ENCODE measurements around the gene KCTD7. TPM values are rescaled to one million over a fixed set of nuclear protein-coding genes. Genes with fewer than 3 reads are reported as not detected.
"Not testable (repeated sequence)": the region's sequence is repeated elsewhere in the genome, so short reads cannot be mapped to it uniquely, and the experiment has no call there.

KCTD7 gene
- total and polyA plus RNA-seq, 2 donors (not counting 1 experiment from before 2014, with no cell fraction given): 15.2 to 17.4 TPM

DNA sequence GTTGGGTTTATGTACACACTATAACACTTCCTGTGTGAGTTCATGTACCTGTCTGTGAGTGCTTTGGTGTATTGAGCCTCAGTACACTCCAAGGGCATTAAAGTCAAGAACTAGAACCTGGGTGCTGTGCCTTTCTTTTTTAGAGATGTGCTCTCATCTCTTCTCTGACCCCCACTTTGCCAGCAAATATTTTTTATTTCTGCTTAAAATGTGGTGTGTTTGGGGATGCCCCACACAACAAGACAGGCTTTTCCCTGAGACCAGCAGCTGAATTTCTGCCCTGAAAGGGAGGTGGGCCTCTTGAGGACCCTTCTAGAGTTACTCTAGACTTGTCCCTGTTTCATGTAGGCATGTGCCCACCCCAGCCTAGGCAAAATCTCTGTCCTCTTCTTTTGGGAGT, 14.3 kb downstream of the KCTD7 start:
- peaks cover 27% of the 10 kb centered on the region for H3K36me3 ChIP-seq (ENCODE audit: control insufficient read depth, insufficient read depth, low read length)
- TF ChIP-seq, protein P1, sequence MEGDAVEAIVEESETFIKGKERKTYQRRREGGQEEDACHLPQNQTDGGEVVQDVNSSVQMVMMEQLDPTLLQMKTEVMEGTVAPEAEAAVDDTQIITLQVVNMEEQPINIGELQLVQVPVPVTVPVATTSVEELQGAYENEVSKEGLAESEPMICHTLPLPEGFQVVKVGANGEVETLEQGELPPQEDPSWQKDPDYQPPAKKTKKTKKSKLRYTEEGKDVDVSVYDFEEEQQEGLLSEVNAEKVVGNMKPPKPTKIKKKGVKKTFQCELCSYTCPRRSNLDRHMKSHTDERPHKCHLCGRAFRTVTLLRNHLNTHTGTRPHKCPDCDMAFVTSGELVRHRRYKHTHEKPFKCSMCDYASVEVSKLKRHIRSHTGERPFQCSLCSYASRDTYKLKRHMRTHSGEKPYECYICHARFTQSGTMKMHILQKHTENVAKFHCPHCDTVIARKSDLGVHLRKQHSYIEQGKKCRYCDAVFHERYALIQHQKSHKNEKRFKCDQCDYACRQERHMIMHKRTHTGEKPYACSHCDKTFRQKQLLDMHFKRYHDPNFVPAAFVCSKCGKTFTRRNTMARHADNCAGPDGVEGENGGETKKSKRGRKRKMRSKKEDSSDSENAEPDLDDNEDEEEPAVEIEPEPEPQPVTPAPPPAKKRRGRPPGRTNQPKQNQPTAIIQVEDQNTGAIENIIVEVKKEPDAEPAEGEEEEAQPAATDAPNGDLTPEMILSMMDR (conservative IDR thresholded peaks at IDR 0.05 in 1 of 2, IDR thresholded peaks at IDR 0.05 in 1 of 2; ENCODE audit: low read depth in 1 of 2, low read length in 2 of 2): no peak
- TF ChIP-seq EZH2 (IDR thresholded peaks at IDR 0.05; ENCODE audit: low read length, missing control alignments): no peak
- no peak overlapping the region for H3K4me3 ChIP-seq (replicated peaks in 1 of 4; ENCODE audit: control extremely low read depth in 1 of 4, insufficient read depth in 1 of 4, low read depth in 3 of 4, low read length in 4 of 4)

DNA sequence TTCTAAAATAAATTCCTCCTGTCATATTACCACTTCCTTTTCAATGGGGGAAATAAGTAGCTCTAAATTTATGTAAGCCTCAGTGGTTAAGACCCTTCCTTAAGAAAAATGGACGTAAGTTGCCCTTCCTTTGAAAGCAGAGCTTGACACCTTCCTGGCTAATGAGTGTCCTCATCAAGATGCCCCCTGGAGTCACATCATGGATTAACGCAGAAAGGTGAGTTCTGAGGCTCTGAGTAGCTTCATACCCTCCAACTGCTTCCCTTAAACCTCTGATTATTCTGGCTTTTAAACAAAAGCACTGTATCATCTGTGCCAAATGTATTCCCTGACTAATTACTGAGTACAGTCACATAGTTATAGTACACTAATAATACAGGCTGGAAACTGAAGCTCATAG, 14.7 kb downstream of the KCTD7 start:
- Histone ChIP-seq H3K36me3 (ENCODE audit: control insufficient read depth, insufficient read depth, low read length) (peaks cover 23% of the 10 kb centered on the region), H3K4me3 (replicated peaks in 1 of 4; ENCODE audit: control extremely low read depth in 1 of 4, insufficient read depth in 1 of 4, low read depth in 3 of 4, low read length in 4 of 4) (no peak overlapping the region), H3K4me2 (ENCODE audit: extremely low read depth, insufficient read depth, low read length) (no peak overlapping the region), H3K4me1 (ENCODE audit: control insufficient read depth, extremely low read depth, insufficient read depth, low read length) (no peaks in the 10 kb centered on the region), H3K27ac (ENCODE audit: insufficient read depth, low read length) (no peak overlapping the region), H3K9ac (ENCODE audit: insufficient read depth, low read length) (no peak overlapping the region), H2AFZ (ENCODE audit: low read length) (no peak overlapping the region), H4K20me1 (ENCODE audit: control insufficient read depth, extremely low read depth, insufficient read depth, low read length) (no peaks in the 10 kb centered on the region), H3K79me2 (ENCODE audit: control insufficient read depth, insufficient read depth, low read length) (no peaks in the 10 kb centered on the region), H3K9me3 (ENCODE audit: control insufficient read depth, insufficient read depth, low read depth, low read length) (no peaks in the 10 kb centered on the region), H3K27me3 (ENCODE audit: control insufficient read depth, insufficient read depth, low read length) (no peaks in the 10 kb centered on the region)
- no peak for DNase-seq (ENCODE audit: low read depth in 2 of 2)
- TF ChIP-seq, protein P1 (conservative IDR thresholded peaks at IDR 0.05 in 1 of 2, IDR thresholded peaks at IDR 0.05 in 1 of 2; ENCODE audit: low read depth in 1 of 2, low read length in 2 of 2): no peak
- no peak for TF ChIP-seq EZH2 (IDR thresholded peaks at IDR 0.05; ENCODE audit: low read length, missing control alignments)

More for the DNA sequence above, 14.3 kb downstream of the KCTD7 start:
- Histone ChIP-seq H3K79me2 (ENCODE audit: control insufficient read depth, insufficient read depth, low read length) (no peaks in the 10 kb centered on the region), H3K4me1 (ENCODE audit: control insufficient read depth, extremely low read depth, insufficient read depth, low read length) (no peaks in the 10 kb centered on the region), H4K20me1 (ENCODE audit: control insufficient read depth, extremely low read depth, insufficient read depth, low read length) (no peaks in the 10 kb centered on the region), H3K27me3 (ENCODE audit: control insufficient read depth, insufficient read depth, low read length) (no peaks in the 10 kb centered on the region), H3K9me3 (ENCODE audit: control insufficient read depth, insufficient read depth, low read depth, low read length) (no peaks in the 10 kb centered on the region), H3K9ac (ENCODE audit: insufficient read depth, low read length) (no peak overlapping the region), H3K4me2 (ENCODE audit: extremely low read depth, insufficient read depth, low read length) (no peak overlapping the region), H2AFZ (ENCODE audit: low read length) (no peak overlapping the region), H3K27ac (ENCODE audit: insufficient read depth, low read length) (no peak overlapping the region)
- DNase-seq (ENCODE audit: low read depth in 2 of 2): no peak

DNA sequence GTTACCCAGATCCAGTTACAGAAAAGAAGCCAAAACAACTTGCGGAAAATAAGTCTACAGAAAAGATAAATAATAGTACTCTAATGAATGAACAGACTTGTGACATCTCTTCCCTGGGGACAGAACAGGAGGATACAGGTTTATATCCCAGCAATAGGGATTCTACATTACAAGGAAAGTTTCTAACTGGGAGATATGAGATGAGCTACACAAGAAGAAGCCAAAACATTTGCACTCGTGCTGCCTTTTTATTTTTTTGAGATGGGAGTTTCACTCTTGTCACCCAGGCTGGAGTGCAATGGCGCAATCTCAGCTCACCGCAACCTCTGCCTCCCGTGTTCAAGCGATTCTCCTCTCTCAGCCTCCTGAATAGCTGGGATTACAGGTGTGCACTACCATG, 22.3 kb downstream of the KCTD7 start:
- H3K36me3 ChIP-seq (ENCODE audit: control insufficient read depth, insufficient read depth, low read length); H4K20me1 ChIP-seq (ENCODE audit: control insufficient read depth, extremely low read depth, insufficient read depth, low read length); H3K27me3 ChIP-seq (ENCODE audit: control insufficient read depth, insufficient read depth, low read length); H3K4me1 ChIP-seq (ENCODE audit: control insufficient read depth, extremely low read depth, insufficient read depth, low read length); H3K27ac ChIP-seq (ENCODE audit: insufficient read depth, low read length); H3K4me2 ChIP-seq (ENCODE audit: extremely low read depth, insufficient read depth, low read length); H3K9ac ChIP-seq (ENCODE audit: insufficient read depth, low read length); H2AFZ ChIP-seq (ENCODE audit: low read length); H3K4me3 ChIP-seq (replicated peaks in 1 of 4; ENCODE audit: control extremely low read depth in 1 of 4, insufficient read depth in 1 of 4, low read depth in 3 of 4, low read length in 4 of 4); DNase-seq (ENCODE audit: low read depth in 2 of 2); H3K9me3 ChIP-seq (ENCODE audit: control insufficient read depth, insufficient read depth, low read depth, low read length): not testable (repeated sequence)
- H3K79me2 ChIP-seq (ENCODE audit: control insufficient read depth, insufficient read depth, low read length): peaks cover 12% of the 10 kb centered on the region
